Caco-2 (cell line): Measurements from ENCODE around the gene C12orf60. TPM values are rescaled to one million over a fixed set of nuclear protein-coding genes. Genes with fewer than 3 reads are reported as not detected.
"Not testable (repeated sequence)": the region's sequence is repeated elsewhere in the genome, so short reads cannot be mapped to it uniquely, and the experiment has no call there.

Experiments used
- Bru-seq: library from RNA; stranded (reverse); fragments of 400-500 nt; gene quantifications from one replicate; lab custom pipeline; 2021; lab: Mats Ljungman, UMichigan
- BruChase-seq, 2 experiments: library from RNA; stranded (reverse); fragments of 400-500 nt; gene quantifications; one replicate each; lab custom pipeline; 2021; lab: Mats Ljungman, UMichigan
- BruUV-seq: library from RNA; stranded (reverse); fragments of 400-500 nt; replicated peaks from 2 replicates; lab custom pipeline; 2021; lab: Mats Ljungman, UMichigan
- CTCF ChIA-PET: fragments of 300-600 bp; sonication (Branson Sonifier 250); formaldehyde crosslinking; loops from one replicate; lab custom pipeline; 2022; ENCODE audit warnings: antibody characterized with exemption; lab: Charles Lee
- POLR2A ChIA-PET: fragments of 300-600 bp; sonication (Branson Sonifier 250); formaldehyde crosslinking; loops from one replicate; lab custom pipeline; 2022; ENCODE audit warnings: antibody characterized with exemption; lab: Charles Lee
- DNase-seq, 2 experiments: peaks; one replicate each; pipeline versions ENCODE4 v3.0.0 to v3.0.0-alpha.2; 2020 to 2022
- H3K27me3 ChIP-seq: replicated peaks from 2 replicates; pipeline ENCODE4 v1.6.0; 2011; ENCODE audit warnings: low read length; ENCODE audit not compliant: control insufficient read depth, insufficient read depth
- H3K36me3 ChIP-seq: 2 replicates; pipeline ENCODE4 v1.5.1; 2011; ENCODE audit warnings: low read length; ENCODE audit not compliant: control insufficient read depth, insufficient read depth
- H3K4me1 ChIP-seq: fragments of 250-450 bp; sonication (Bioruptor Pico); 2 replicates; pipeline ENCODE4 v1.5.1; 2020; ENCODE audit warnings: mild to moderate bottlenecking
- H3K4me3 ChIP-seq: 2 replicates; pipeline ENCODE4 v1.5.1; 2011; ENCODE audit warnings: low read depth, mild to moderate bottlenecking, control low read depth, low read length
- H3K9me3 ChIP-seq: fragments of 250-450 bp; sonication (Bioruptor Pico); 2 replicates; pipeline ENCODE4 v1.5.1; 2020; ENCODE audit warnings: mild to moderate bottlenecking, moderate library complexity
- H3K27ac Mint-ChIP-seq: one replicate; pipeline ENCODE4 v1.8.0; 2022; ENCODE audit warnings: mixed read lengths; ENCODE audit not compliant: unreplicated experiment
- H3K27me3 Mint-ChIP-seq: one replicate; pipeline ENCODE4 v1.8.0; 2022; ENCODE audit warnings: mixed read lengths; ENCODE audit not compliant: insufficient read depth, unreplicated experiment
- H3K36me3 Mint-ChIP-seq: one replicate; pipeline ENCODE4 v1.8.0; 2022; ENCODE audit warnings: mild to moderate bottlenecking, mixed read lengths; ENCODE audit not compliant: insufficient read depth, unreplicated experiment
- H3K4me1 Mint-ChIP-seq: one replicate; pipeline ENCODE4 v1.8.0; 2022; ENCODE audit warnings: low read depth, mixed read lengths; ENCODE audit not compliant: unreplicated experiment
- H3K4me3 Mint-ChIP-seq: one replicate; pipeline ENCODE4 v1.8.0; 2022; ENCODE audit warnings: mild to moderate bottlenecking, moderate library complexity, mixed read lengths; ENCODE audit not compliant: unreplicated experiment
- H3K9me3 Mint-ChIP-seq: one replicate; pipeline ENCODE4 v1.8.0; 2022; ENCODE audit warnings: mixed read lengths; ENCODE audit not compliant: unreplicated experiment
- CTCF ChIP-seq, 2 experiments: fragments of 200-600 bp in 1 of 2; IDR thresholded peaks; 1 replicate in 1 of 2; 2 replicates in 1 of 2; pipeline versions ENCODE4 v1.5.1 to v1.8.0; 2011 to 2022; ENCODE audit warnings: antibody characterized with exemption in 1 of 2, control low read depth in 1 of 2, inconsistent platforms in 1 of 2, low read depth in 1 of 2, low read length in 1 of 2, mild to moderate bottlenecking in 1 of 2, moderate library complexity in 1 of 2; ENCODE audit not compliant: insufficient read depth in 1 of 2, severe bottlenecking in 1 of 2, unreplicated experiment in 1 of 2
- intact Hi-C: fragments of 100-400 bp; cut with micrococcal nuclease; formaldehyde crosslinking; loops from one replicate; pipeline ENCODE4 v1.10.0; 2022; ENCODE audit not compliant: unreplicated experiment
- long read RNA-seq: library from polyadenylated mRNA; stranded (forward); transcript quantifications from one replicate; pipeline ENCODE4 v2.0.0, GENCODE V29; 2022
- total RNA-seq: library from RNA; stranded (reverse); gene quantifications from 2 replicates; pipeline ENCODE4 v1.2.3, GENCODE V29; 2022

The C12orf60 gene
- total RNA-seq (1.8 and 2.8 TPM in 2 replicates), Bru-seq, nascent RNA (percentile 53 among the genes with signal in this experiment), BruChase-seq, experiment 1, labeled RNA remaining after a 2-hour chase (percentile 53 among the genes with signal in this experiment), BruChase-seq, experiment 2, labeled RNA remaining after a 6-hour chase (percentile 41 among the genes with signal in this experiment)
- long read RNA-seq, partial matches to known transcripts = 0 of 4 reads
- long read RNA-seq, other reads (novel, unspliced or antisense) = 2 of 4 reads

- intact Hi-C loops = loop anchor here (1.0 to 5.0 kb wide), 4 partner anchors 32 to 1079 kb away; partner anchors contain the start of genes ART4 and STRAP
- ChIA-PET POLR2A (interaction anchor here (1.0 to 2.6 kb wide), 4 partner anchors 26 to 1108 kb away, joined by 6 to 42 read pairs (median 16); partner anchors contain the start of gene DERA), CTCF (interaction anchor here (0.6 to 1.6 kb wide), 4 partner anchors 9 to 193 kb away, joined by 3 to 16 read pairs (median 4); a partner anchor contains a TSS)
- H3K27me3 ChIP-seq = no peaks in the 10 kb centered on the region
- H3K4me3 Mint-ChIP-seq = no peak within 1 kb of the TSS
- H3K9me3 Mint-ChIP-seq = no peaks in the 10 kb centered on the region
- peaks cover 32% of the 10 kb centered on the region for H3K36me3 Mint-ChIP-seq
- H3K36me3 ChIP-seq = peaks cover 3% of the 10 kb centered on the region; the same call in 1 of the 2 replicates
- H3K9me3 ChIP-seq = no peaks in the 10 kb centered on the region
- peaks cover 12% of the 10 kb centered on the region; the same call in 1 of the 2 replicates for H3K4me1 ChIP-seq
- BruUV-seq = TSS peak; percentile 49
- H3K4me3 ChIP-seq = peak within 1 kb of the TSS; percentile 86
- no peak within 1 kb of the TSS for H3K27ac Mint-ChIP-seq
- DNase-seq = peak; percentile 96 to 99
- H3K4me1 Mint-ChIP-seq = peaks cover 16% of the 10 kb centered on the region
- H3K27me3 Mint-ChIP-seq = no peaks in the 10 kb centered on the region
- no peak for TF ChIP-seq CTCF (IDR thresholded peaks at IDR 0.05; ENCODE audit: insufficient read depth in 1 of 2, low read depth in 1 of 2, low read length in 1 of 2, severe bottlenecking in 1 of 2, unreplicated experiment in 1 of 2)
These were observed at the start of gene C12orf60, which contains the start of gene WBP11 for GRCh38 chr12:14803011-14803829. C12orf60 (plus strand) TSS chr12:14803670; CDS start chr12:14822936, 19,266 bp downstream. WBP11 (minus strand) TSS chr12:14803478; CDS start chr12:14801383, 2,095 bp downstream.

- peak; percentile 53 to 69 for TF ChIP-seq CTCF (IDR thresholded peaks at IDR 0.05; ENCODE audit: insufficient read depth in 1 of 2, low read depth in 1 of 2, low read length in 1 of 2, severe bottlenecking in 1 of 2, unreplicated experiment in 1 of 2)
- no peaks in the 10 kb centered on the region for H3K4me1 Mint-ChIP-seq
- H3K36me3 ChIP-seq = no peaks in the 10 kb centered on the region
- no peaks in the 10 kb centered on the region for H3K27me3 Mint-ChIP-seq
- 0 out of 2 replicates have a peak, but pooled peaks cover 5% of the 10 kb centered on the region for H3K9me3 ChIP-seq
- no peak overlapping the region for H3K27ac Mint-ChIP-seq
- ChIA-PET POLR2A (no interaction called here), CTCF (interaction anchor here (0.9 to 1.8 kb wide), 2 partner anchors 14 to 22 kb away, joined by 3 to 8 read pairs; a partner anchor contains a TSS)
- intact Hi-C loops = no loop called here
- no TSS peak for BruUV-seq
- no peak overlapping the region for H3K4me3 ChIP-seq
- H3K9me3 Mint-ChIP-seq = peaks cover 29% of the 10 kb centered on the region
- peaks cover 8% of the 10 kb centered on the region for H3K36me3 Mint-ChIP-seq
- no peak overlapping the region for H3K4me3 Mint-ChIP-seq
- H3K4me1 ChIP-seq = 0 out of 2 replicates have a peak, but pooled peaks cover 3% of the 10 kb centered on the region
- H3K27me3 ChIP-seq = no peaks in the 10 kb centered on the region
- peak; percentile 51 to 72 for DNase-seq
These were observed 46.9 kb upstream of the C12orf60 start for GRCh38 chr12:14756334-14757143.

GRCh38 chr12:14759711-14760280 is 43.7 kb upstream of the C12orf60 start:
- peaks cover 33% of the 10 kb centered on the region for H3K9me3 Mint-ChIP-seq
- H3K4me1 Mint-ChIP-seq, POLR2A ChIA-PET, BruUV-seq, CTCF ChIA-PET, H3K4me3 Mint-ChIP-seq, H3K4me3 ChIP-seq, intact Hi-C loops, H3K4me1 ChIP-seq, H3K36me3 ChIP-seq, H3K27ac Mint-ChIP-seq, H3K27me3 Mint-ChIP-seq, DNase-seq, H3K9me3 ChIP-seq, H3K27me3 ChIP-seq: not testable (repeated sequence)
- peaks cover 18% of the 10 kb centered on the region for H3K36me3 Mint-ChIP-seq
